Endothelial cell (in vitro differentiated cells): ENCODE data around the gene PAPPA. TPM values are rescaled to one million over a fixed set of nuclear protein-coding genes. Genes with fewer than 3 reads are reported as not detected.

Experiments
- DNase-seq: peaks from one replicate; pipeline ENCODE4 v3.0.0; 2021; ENCODE audit warnings: low spot score
- H3K27ac Mint-ChIP-seq: one replicate; pipeline ENCODE4 v1.8.0; 2021; ENCODE audit warnings: mixed read lengths, inconsistent platforms; ENCODE audit not compliant: unreplicated experiment
- H3K27me3 Mint-ChIP-seq: one replicate; pipeline ENCODE4 v1.8.0; 2021; ENCODE audit warnings: mild to moderate bottlenecking, moderate library complexity, mixed read lengths, inconsistent platforms; ENCODE audit not compliant: unreplicated experiment
- H3K36me3 Mint-ChIP-seq: one replicate; pipeline ENCODE4 v1.8.0; 2021; ENCODE audit warnings: mild to moderate bottlenecking, low read depth, mixed read lengths, inconsistent platforms; ENCODE audit not compliant: unreplicated experiment
- H3K4me1 Mint-ChIP-seq: one replicate; pipeline ENCODE4 v1.8.0; 2021; ENCODE audit warnings: mild to moderate bottlenecking, mixed read lengths, inconsistent platforms; ENCODE audit not compliant: unreplicated experiment
- H3K4me3 Mint-ChIP-seq: one replicate; pipeline ENCODE4 v1.8.0; 2021; ENCODE audit warnings: mild to moderate bottlenecking, mixed read lengths, inconsistent platforms; ENCODE audit not compliant: unreplicated experiment
- H3K9me3 Mint-ChIP-seq: one replicate; pipeline ENCODE4 v1.8.0; 2021; ENCODE audit warnings: mixed read lengths, inconsistent platforms; ENCODE audit not compliant: unreplicated experiment
- CTCF ChIP-seq: fragments of 200-600 bp; sonication (generic); IDR thresholded peaks from one replicate; pipeline ENCODE4 v1.5.0; 2021; ENCODE audit warnings: antibody characterized with exemption; ENCODE audit not compliant: unreplicated experiment
- total RNA-seq: library from RNA; stranded (reverse); fragmentation: NEBNext Ultra II Directional; extraction: Animal tissue kit (Norgen Biotek cat#: 25700); gene quantifications from one replicate; pipeline ENCODE4 v1.2.1, GENCODE V29; 2021; ENCODE audit not compliant: unreplicated experiment

The PAPPA gene
- total RNA-seq, 1 donor from 2014 or later: 1.4 TPM

- TF ChIP-seq CTCF: no peak
- DNase-seq: no peak
- Mint-ChIP-seq H3K27ac (no peak overlapping the region), H3K36me3 (no peaks in the 10 kb centered on the region), H3K27me3 (peaks cover 6% of the 10 kb centered on the region), H3K9me3 (no peaks in the 10 kb centered on the region), H3K4me3 (no peak overlapping the region), H3K4me1 (peaks cover 16% of the 10 kb centered on the region)
Observed at GRCh38 chr9:116323012-116323411, 169.4 kb downstream of the PAPPA start.

GRCh38 chr9:116323571-116323970, 170.0 kb downstream of the PAPPA start:
- H3K27me3 Mint-ChIP-seq: peaks cover 6% of the 10 kb centered on the region
- H3K36me3 Mint-ChIP-seq: no peaks in the 10 kb centered on the region
- no peak for TF ChIP-seq CTCF
- DNase-seq: no peak
- H3K9me3 Mint-ChIP-seq: no peaks in the 10 kb centered on the region
- H3K27ac Mint-ChIP-seq: no peak overlapping the region
- H3K4me3 Mint-ChIP-seq: no peak overlapping the region
- peaks cover 16% of the 10 kb centered on the region for H3K4me1 Mint-ChIP-seq

GRCh38 chr9:116325924-116326323, 172.3 kb downstream of the PAPPA start:
- H3K36me3 Mint-ChIP-seq: no peaks in the 10 kb centered on the region
- no peak for DNase-seq
- no peak overlapping the region for H3K4me3 Mint-ChIP-seq
- TF ChIP-seq CTCF: no peak
- no peaks in the 10 kb centered on the region for H3K9me3 Mint-ChIP-seq
- no peak overlapping the region for H3K27ac Mint-ChIP-seq
- H3K27me3 Mint-ChIP-seq: no peaks in the 10 kb centered on the region
- H3K4me1 Mint-ChIP-seq: peaks cover 11% of the 10 kb centered on the region

GRCh38 chr9:116327701-116328405, 174.3 kb downstream of the PAPPA start:
- Mint-ChIP-seq H3K27me3 (no peaks in the 10 kb centered on the region), H3K27ac (no peak overlapping the region), H3K36me3 (no peaks in the 10 kb centered on the region), H3K4me3 (no peak overlapping the region), H3K4me1 (peaks cover 9% of the 10 kb centered on the region), H3K9me3 (no peaks in the 10 kb centered on the region)
- DNase-seq: no peak
- no peak for TF ChIP-seq CTCF

- Mint-ChIP-seq H3K27me3 (no peaks in the 10 kb centered on the region), H3K9me3 (no peaks in the 10 kb centered on the region), H3K4me3 (no peak overlapping the region), H3K36me3 (no peaks in the 10 kb centered on the region), H3K27ac (no peak overlapping the region), H3K4me1 (peaks cover 6% of the 10 kb centered on the region)
- TF ChIP-seq CTCF: no peak
- no peak for DNase-seq
Observed at GRCh38 chr9:116329470-116329869, 175.9 kb downstream of the PAPPA start.
